ENCODE results near the gene RBM47. TPM values are rescaled to one million over a fixed set of nuclear protein-coding genes. Genes with fewer than 3 reads are reported as not detected.
"Not testable (repeated sequence)": the region's sequence is repeated elsewhere in the genome, so short reads cannot be mapped to it uniquely, and the experiment has no call there.

RBM47 gene
- total RNA-seq, 1 donor = 59.3 TPM

GRCh38 chr4:40632080-40632479 is 2.4 kb upstream of the RBM47 start:
- Histone ChIP-seq H3K4me3 (ENCODE audit: low read length) (no peak overlapping the region), H3K27me3 (ENCODE audit: insufficient read depth, low read length) (no peaks in the 10 kb centered on the region), H3K9me3 (ENCODE audit: low read depth, low read length) (no peaks in the 10 kb centered on the region), H3K4me1 (ENCODE audit: insufficient read depth, low read length) (peaks cover 32% of the 10 kb centered on the region)

GRCh38 chr4:40630335-40631021 is 814 bp upstream of the RBM47 start:
- H3K4me3 ChIP-seq (ENCODE audit: low read length) = peak overlapping the region; percentile 88
- no peaks in the 10 kb centered on the region for H3K9me3 ChIP-seq (ENCODE audit: low read depth, low read length)
- peaks cover 44% of the 10 kb centered on the region for H3K4me1 ChIP-seq (ENCODE audit: insufficient read depth, low read length)
- H3K27me3 ChIP-seq (ENCODE audit: insufficient read depth, low read length) = peaks cover 5% of the 10 kb centered on the region

GRCh38 chr4:40628888-40629287 is 776 bp downstream of the RBM47 start:
- Histone ChIP-seq H3K4me1 (ENCODE audit: insufficient read depth, low read length) (peaks cover 56% of the 10 kb centered on the region), H3K9me3 (ENCODE audit: low read depth, low read length) (no peaks in the 10 kb centered on the region), H3K27me3 (ENCODE audit: insufficient read depth, low read length) (peaks cover 5% of the 10 kb centered on the region), H3K4me3 (ENCODE audit: low read length) (peak overlapping the region; percentile 88)

GRCh38 chr4:40628407-40628806 is 1.3 kb downstream of the RBM47 start:
- peak overlapping the region; percentile 88 for H3K4me3 ChIP-seq (ENCODE audit: low read length)
- not testable (repeated sequence) for H3K9me3 ChIP-seq (ENCODE audit: low read depth, low read length); H3K27me3 ChIP-seq (ENCODE audit: insufficient read depth, low read length)
- peaks cover 60% of the 10 kb centered on the region for H3K4me1 ChIP-seq (ENCODE audit: insufficient read depth, low read length)

- Histone ChIP-seq H3K4me1 (ENCODE audit: insufficient read depth, low read length) (peaks cover 69% of the 10 kb centered on the region), H3K9me3 (ENCODE audit: low read depth, low read length) (no peaks in the 10 kb centered on the region), H3K27me3 (ENCODE audit: insufficient read depth, low read length) (peaks cover 5% of the 10 kb centered on the region), H3K4me3 (ENCODE audit: low read length) (no peak overlapping the region)
Observed at GRCh38 chr4:40627540-40627939, 2.1 kb downstream of the RBM47 start.

- Histone ChIP-seq H3K9me3 (ENCODE audit: low read depth, low read length) (no peaks in the 10 kb centered on the region), H3K4me3 (ENCODE audit: low read length) (peak overlapping the region; percentile 3), H3K4me1 (ENCODE audit: insufficient read depth, low read length) (peaks cover 70% of the 10 kb centered on the region), H3K27me3 (ENCODE audit: insufficient read depth, low read length) (peaks cover 5% of the 10 kb centered on the region)
Observed at GRCh38 chr4:40626183-40626990, 3.3 kb downstream of the RBM47 start.

GRCh38 chr4:40623707-40624106 is 6.0 kb downstream of the RBM47 start:
- Histone ChIP-seq H3K4me3 (ENCODE audit: low read length) (no peak overlapping the region), H3K4me1 (ENCODE audit: insufficient read depth, low read length) (peaks cover 83% of the 10 kb centered on the region), H3K9me3 (ENCODE audit: low read depth, low read length) (no peaks in the 10 kb centered on the region), H3K27me3 (ENCODE audit: insufficient read depth, low read length) (peaks cover 5% of the 10 kb centered on the region)

- Histone ChIP-seq H3K4me1 (ENCODE audit: insufficient read depth, low read length) (peaks cover 85% of the 10 kb centered on the region), H3K9me3 (ENCODE audit: low read depth, low read length) (no peaks in the 10 kb centered on the region), H3K4me3 (ENCODE audit: low read length) (no peak overlapping the region), H3K27me3 (ENCODE audit: insufficient read depth, low read length) (peaks cover 5% of the 10 kb centered on the region)
Observed at GRCh38 chr4:40622913-40623312, 6.8 kb downstream of the RBM47 start.

- H3K27me3 ChIP-seq (ENCODE audit: insufficient read depth, low read length) = peaks cover 5% of the 10 kb centered on the region
- H3K9me3 ChIP-seq (ENCODE audit: low read depth, low read length) = no peaks in the 10 kb centered on the region
- H3K4me1 ChIP-seq (ENCODE audit: insufficient read depth, low read length) = peaks cover 80% of the 10 kb centered on the region
- no peak overlapping the region for H3K4me3 ChIP-seq (ENCODE audit: low read length)
Observed at GRCh38 chr4:40621592-40622512, 7.8 kb downstream of the RBM47 start.

GRCh38 chr4:40621229-40621591 is 8.5 kb downstream of the RBM47 start:
- peaks cover 74% of the 10 kb centered on the region for H3K4me1 ChIP-seq (ENCODE audit: insufficient read depth, low read length)
- no peak overlapping the region for H3K4me3 ChIP-seq (ENCODE audit: low read length)
- H3K9me3 ChIP-seq (ENCODE audit: low read depth, low read length) = no peaks in the 10 kb centered on the region
- no peaks in the 10 kb centered on the region for H3K27me3 ChIP-seq (ENCODE audit: insufficient read depth, low read length)

GRCh38 chr4:40619600-40619999 is 10.1 kb downstream of the RBM47 start:
- Histone ChIP-seq H3K27me3 (ENCODE audit: insufficient read depth, low read length) (no peaks in the 10 kb centered on the region), H3K9me3 (ENCODE audit: low read depth, low read length) (no peaks in the 10 kb centered on the region), H3K4me3 (ENCODE audit: low read length) (no peak overlapping the region), H3K4me1 (ENCODE audit: insufficient read depth, low read length) (peaks cover 72% of the 10 kb centered on the region)

- Histone ChIP-seq H3K27me3 (ENCODE audit: insufficient read depth, low read length) (no peaks in the 10 kb centered on the region), H3K4me1 (ENCODE audit: insufficient read depth, low read length) (peaks cover 70% of the 10 kb centered on the region), H3K4me3 (ENCODE audit: low read length) (no peak overlapping the region), H3K9me3 (ENCODE audit: low read depth, low read length) (no peaks in the 10 kb centered on the region)
Observed at GRCh38 chr4:40617872-40618271, 11.8 kb downstream of the RBM47 start.

GRCh38 chr4:40614031-40614430 is 15.6 kb downstream of the RBM47 start:
- no peak overlapping the region for H3K4me3 ChIP-seq (ENCODE audit: low read length)
- peaks cover 47% of the 10 kb centered on the region for H3K4me1 ChIP-seq (ENCODE audit: insufficient read depth, low read length)
- no peaks in the 10 kb centered on the region for H3K27me3 ChIP-seq (ENCODE audit: insufficient read depth, low read length)
- no peaks in the 10 kb centered on the region for H3K9me3 ChIP-seq (ENCODE audit: low read depth, low read length)

GRCh38 chr4:40613456-40613855 is 16.2 kb downstream of the RBM47 start:
- no peaks in the 10 kb centered on the region for H3K9me3 ChIP-seq (ENCODE audit: low read depth, low read length)
- H3K4me1 ChIP-seq (ENCODE audit: insufficient read depth, low read length) = peaks cover 42% of the 10 kb centered on the region
- no peaks in the 10 kb centered on the region for H3K27me3 ChIP-seq (ENCODE audit: insufficient read depth, low read length)
- no peak overlapping the region for H3K4me3 ChIP-seq (ENCODE audit: low read length)

GRCh38 chr4:40612831-40613230 is 16.8 kb downstream of the RBM47 start:
- H3K4me3 ChIP-seq (ENCODE audit: low read length) = no peak overlapping the region

More at GRCh38 chr4:40612831-40613230, 16.8 kb downstream of the RBM47 start:
- Histone ChIP-seq H3K9me3 (ENCODE audit: low read depth, low read length) (no peaks in the 10 kb centered on the region), H3K27me3 (ENCODE audit: insufficient read depth, low read length) (no peaks in the 10 kb centered on the region), H3K4me1 (ENCODE audit: insufficient read depth, low read length) (peaks cover 41% of the 10 kb centered on the region)
